Activated T-cell treated with anti-CD3 and anti-CD28 coated beads, Interleukin-2, amount 50 U/mL, for 4 hours (primary cell): Measurements from ENCODE around the gene VAMP2. TPM values are rescaled to one million over a fixed set of nuclear protein-coding genes. Genes with fewer than 3 reads are reported as not detected.

ENCODE experiments used
- total RNA-seq, 3 donors: library from RNA; stranded (reverse); gene quantifications; one replicate each; pipeline ENCODE4 v1.2.1, GENCODE V29; 2021

Gene VAMP2
- total RNA-seq, 3 donors from 2014 or later = 49.6 to 67.5 (median 59.7) TPM

Other genes with a start within 250 kb of the VAMP2 start
- gene RNF227, start 246.7 kb downstream of the VAMP2 start, total RNA-seq = 1 to 10 TPM; 4.7 to 5.5 (median 5.0) TPM
- 10 to 100 TPM; 10.3 to 11.5 (median 11.4) TPM for gene KCNAB3, start 233.1 kb downstream of the VAMP2 start, total RNA-seq
- gene TRAPPC1, start 231.0 kb downstream of the VAMP2 start, total RNA-seq = 100 to 1,000 TPM; 123 to 134 (median 124) TPM
- gene CNTROB, start 230.7 kb downstream of the VAMP2 start, total RNA-seq = 10 to 100 TPM; 31.8 to 37.1 (median 34.6) TPM
- under 1 TPM in 1 of 3 donors, not detected in 2; 0.46 TPM for gene GUCY2D, start 160.3 kb downstream of the VAMP2 start, total RNA-seq
- under 1 TPM in 1 of 3 donors, not detected in 2; 0.14 TPM for gene ALOX15B, start 123.9 kb downstream of the VAMP2 start, total RNA-seq
- gene ALOX12B, start 75.2 kb downstream of the VAMP2 start, total RNA-seq = 1 to 10 TPM in 1 of 3 donors, under 1 TPM in 2; 0.81 to 1.6 (median 0.95) TPM
- gene ALOXE3, start 44.4 kb downstream of the VAMP2 start, total RNA-seq = not detected
- 1 to 10 TPM; 1.2 to 1.7 (median 1.4) TPM for gene HES7, start 38.8 kb downstream of the VAMP2 start, total RNA-seq
- gene PER1, start 10.5 kb downstream of the VAMP2 start, total RNA-seq = 10 to 100 TPM; 30.4 to 36.9 (median 36.7) TPM
- gene TMEM107, start 13.4 kb upstream of the VAMP2 start, total RNA-seq = 10 to 100 TPM; 11.9 to 18.6 (median 18.1) TPM
- 1 to 10 TPM; 5.0 to 5.6 (median 5.2) TPM for gene BORCS6, start 27.2 kb upstream of the VAMP2 start, total RNA-seq
- gene AURKB, start 47.6 kb upstream of the VAMP2 start, total RNA-seq = 1 to 10 TPM; 6.2 to 6.7 (median 6.7) TPM
- gene CTC1, start 85.1 kb upstream of the VAMP2 start, total RNA-seq = 10 to 100 TPM; 51.2 to 56.7 (median 53.9) TPM
- gene PFAS, start 86.3 kb upstream of the VAMP2 start, total RNA-seq = 100 to 1,000 TPM; 222 to 271 (median 254) TPM
- gene RANGRF, start 125.7 kb upstream of the VAMP2 start, total RNA-seq = 10 to 100 TPM; 66.3 to 69.8 (median 67.6) TPM
- 1 to 10 TPM; 1.7 to 1.9 (median 1.7) TPM for gene SLC25A35, start 132.5 kb upstream of the VAMP2 start, total RNA-seq
- not detected for gene ARHGEF15, start 147.3 kb upstream of the VAMP2 start, total RNA-seq
- gene ODF4, start 176.9 kb upstream of the VAMP2 start, total RNA-seq = not detected
- gene RPL26, start 220.2 kb upstream of the VAMP2 start, total RNA-seq = 1,000 to 10,000 TPM; 2,326 to 2,535 (median 2,364) TPM
- gene RNF222, start 234.9 kb upstream of the VAMP2 start, total RNA-seq = under 1 TPM in 2 of 3 donors, not detected in 1; 0.11 to 0.13 TPM